B cell (primary cell): ENCODE measurements around the gene IGLL5. TPM values are rescaled to one million over a fixed set of nuclear protein-coding genes. Genes with fewer than 3 reads are reported as not detected.

ENCODE experiments used
- ATAC-seq: fragments of 200-7000 bp; cut with Tn5 transposase; one replicate; pipeline ENCODE4 v1.10.0; 2021; ENCODE audit warnings: low read depth, mild to moderate bottlenecking, moderate number of reproducible peaks, moderate library complexity
- CTCF ChIA-PET: fragments of 350-600 bp; sonication (Branson Sonifier 250); formaldehyde crosslinking; loops from one replicate; lab custom pipeline; 2021; ENCODE audit warnings: antibody characterized with exemption, inconsistent platforms; lab: Charles Lee
- POLR2A ChIA-PET: fragments of 350-600 bp; sonication (Branson Sonifier 250); formaldehyde crosslinking; loops from one replicate; lab custom pipeline; 2021; ENCODE audit warnings: antibody characterized with exemption; lab: Charles Lee
- DNase-seq: peaks from one replicate; pipeline ENCODE4 v3.0.0; 2013
- H2AFZ ChIP-seq: 2 replicates; pipeline ENCODE4 v1.6.1; 2012; ENCODE audit warnings: mild to moderate bottlenecking, low read depth, low read length; ENCODE audit not compliant: insufficient read depth, poor library complexity, severe bottlenecking
- H3K27ac ChIP-seq, 2 donors: 1 replicate in 1 of 2; 2 replicates in 1 of 2; pipeline ENCODE4 v1.5.1; 2012 to 2013; ENCODE audit warnings: low read length in 2 of 2, mild to moderate bottlenecking in 2 of 2, moderate library complexity in 1 of 2
- H3K27me3 ChIP-seq, 4 experiments: fragments of 200-600 bp in 1 of 4; sonication (generic) in 1 of 4; replicated peaks in 1 of 4; 1 replicate in 2 of 4; 2 replicates in 2 of 4; pipeline versions ENCODE4 v1.6.1 to v1.7.0; 2013 to 2016; ENCODE audit warnings: low read length in 3 of 4, mild to moderate bottlenecking in 2 of 4, mixed read lengths in 1 of 4, moderate library complexity in 1 of 4; ENCODE audit not compliant: insufficient read depth in 4 of 4, control insufficient read depth in 3 of 4; ENCODE audit errors: control extremely low read depth in 1 of 4
- H3K36me3 ChIP-seq, 2 experiments: replicated peaks in 1 of 2; 1 replicate in 1 of 2; 2 replicates in 1 of 2; pipeline versions ENCODE4 v1.6.1 to v1.7.1; 2013; ENCODE audit warnings: low read length in 1 of 2; ENCODE audit not compliant: insufficient read depth in 2 of 2, control insufficient read depth in 1 of 2; ENCODE audit errors: control extremely low read depth in 1 of 2, extremely low read depth in 1 of 2
- H3K4me1 ChIP-seq, 2 donors: fragments of 200-600 bp in 1 of 2; sonication (generic) in 1 of 2; 1 replicate in 1 of 2; 2 replicates in 1 of 2; pipeline versions ENCODE4 v1.5.1 to v1.6.1; 2013 to 2017; ENCODE audit warnings: low read length in 2 of 2; ENCODE audit not compliant: control insufficient read depth in 2 of 2, insufficient read depth in 2 of 2
- H3K4me2 ChIP-seq: replicated peaks from 2 replicates; pipeline ENCODE3; 2012; ENCODE audit warnings: mild to moderate bottlenecking, low read depth, low read length; ENCODE audit not compliant: poor library complexity, severe bottlenecking
- H3K4me3 ChIP-seq, 5 experiments: fragments of 200-600 bp in 1 of 5; sonication (generic) in 1 of 5; 1 replicate in 3 of 5; 2 replicates in 2 of 5; pipeline versions ENCODE4 v1.5.1 to v1.7.0; 2011 to 2016; ENCODE audit warnings: low read length in 4 of 5, mild to moderate bottlenecking in 4 of 5, low read depth in 2 of 5, control low read depth in 1 of 5, moderate library complexity in 1 of 5; ENCODE audit not compliant: insufficient read depth in 1 of 5; ENCODE audit errors: control extremely low read depth in 1 of 5, extremely low read depth in 1 of 5
- H3K79me2 ChIP-seq: fragments of 200-600 bp; sonication (generic); one replicate; pipeline ENCODE4 v1.6.0; 2016; ENCODE audit warnings: low read length; ENCODE audit not compliant: control insufficient read depth, insufficient read depth
- H3K9ac ChIP-seq: fragments of 200-600 bp; sonication (generic); 2 replicates; pipeline ENCODE4 v1.6.1; 2017; ENCODE audit warnings: mild to moderate bottlenecking, low read length, moderate library complexity
- H3K9me3 ChIP-seq, 3 donors: one replicate each; pipeline versions ENCODE4 v1.6.1 to v1.7.1; 2013; ENCODE audit warnings: low read length in 2 of 3; ENCODE audit not compliant: control insufficient read depth in 2 of 3, insufficient read depth in 1 of 3; ENCODE audit errors: control extremely low read depth in 1 of 3
- H4K20me1 ChIP-seq: 2 replicates; pipeline ENCODE4 v1.6.0; 2012; ENCODE audit warnings: mild to moderate bottlenecking, low read length; ENCODE audit not compliant: insufficient read depth, control insufficient read depth, poor library complexity, severe bottlenecking
- H3K27ac Mint-ChIP-seq: one replicate; pipeline ENCODE4 v1.8.0; 2021; ENCODE audit warnings: mixed read lengths
- H3K27me3 Mint-ChIP-seq: one replicate; pipeline ENCODE4 v1.8.0; 2021; ENCODE audit warnings: mixed read lengths
- H3K4me1 Mint-ChIP-seq: one replicate; pipeline ENCODE4 v1.8.0; 2021; ENCODE audit warnings: mixed read lengths
- H3K4me3 Mint-ChIP-seq: one replicate; pipeline ENCODE4 v1.8.0; 2021; ENCODE audit warnings: mixed read lengths
- H3K9me3 Mint-ChIP-seq: one replicate; pipeline ENCODE4 v1.8.0; 2022; ENCODE audit warnings: mixed read lengths; ENCODE audit not compliant: insufficient read depth
- EZH2 ChIP-seq: IDR thresholded peaks from 2 replicates; pipeline ENCODE4 v1.6.1; 2012; ENCODE audit warnings: borderline replicate concordance, low read depth, mild to moderate bottlenecking, moderate library complexity, low read length; ENCODE audit not compliant: insufficient read depth, poor library complexity, severe bottlenecking
- WGBS: methylation state at CpG from one replicate; pipeline ENCODE4 v1.1.5; 2013; ENCODE audit warnings: missing lambda C conversion rate; ENCODE audit not compliant: insufficient coverage; 5-methylcytosine and 5-hydroxymethylcytosine counted together
- intact Hi-C: fragments of 100-400 bp; cut with micrococcal nuclease; formaldehyde crosslinking; loops from one replicate; pipeline ENCODE4 v1.10.0; 2022
- polyA plus RNA-seq: library from polyadenylated mRNA; depleted of rRNA; stranded (reverse); fragments of >200 nt; gene quantifications from 2 replicates; pipeline ENCODE4 v1.2.3, GENCODE V29; 2012
- total RNA-seq, 2 donors: library from RNA; stranded (reverse); fragments of 120-200 nt in 1 of 2; gene quantifications; 1 replicate in 1 of 2; 2 replicates in 1 of 2; pipeline versions ENCODE4 v1.2.3 to v1.2.4, GENCODE V29; 2013 to 2022
- TF ChIP-seq, protein P1 (sequence below): fragments of 200-600 bp; IDR thresholded peaks from one replicate; pipeline ENCODE4 v1.8.0; 2022; ENCODE audit warnings: antibody characterized with exemption, mild to moderate bottlenecking

IGLL5 gene
- total and polyA plus RNA-seq, 2 donors (not counting 1 experiment from before 2014, with no cell fraction given): 39.8 to 365 TPM

DNA sequence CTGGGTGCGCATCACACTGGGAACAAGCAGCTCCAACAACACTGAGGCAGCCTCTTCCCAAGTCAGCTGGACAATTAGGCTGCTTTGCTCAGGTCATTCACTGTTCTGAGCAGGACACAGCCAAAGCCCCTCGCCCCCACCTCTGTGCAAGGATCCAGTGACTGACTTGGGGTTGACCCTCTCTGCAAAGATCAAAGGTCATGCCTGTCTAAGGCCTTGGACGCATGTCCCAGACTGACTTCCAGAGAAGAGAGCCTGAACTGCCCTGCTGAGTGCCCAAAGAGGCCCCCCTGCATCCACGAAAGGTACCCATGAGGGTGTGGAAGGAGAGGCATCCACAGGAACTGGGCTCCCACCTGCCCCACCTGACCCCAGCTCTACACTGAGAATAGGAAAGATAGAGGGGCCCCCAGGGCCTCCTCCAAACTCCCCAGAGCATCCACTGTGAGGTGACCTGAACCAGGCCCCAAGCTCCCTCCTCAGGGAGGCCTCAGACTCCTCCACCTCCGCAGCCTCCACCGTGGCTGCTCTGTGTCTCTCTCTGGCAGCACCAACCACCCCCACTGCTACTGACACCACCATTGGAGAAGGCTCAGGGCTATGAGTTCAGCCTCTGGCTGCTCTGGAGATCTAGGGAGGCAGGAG, 53.5 kb downstream of the IGLL5 start:
- CTCF ChIA-PET: interaction anchor here (1.0 to 7.8 kb wide), 20 partner anchors 9 to 1296 kb away, joined by 3 to 102 read pairs (median 8); no protein-coding TSS in a partner anchor
- Histone ChIP-seq H3K9me3 (peaks cover 0 to 11% (median 0%) of the 10 kb centered on the region in 3 donors), H3K4me3 (no peak overlapping the region), H3K27ac (peak overlapping the region; percentile 79 to 82), H2AFZ (no peak overlapping the region), H3K36me3 (no peaks in the 10 kb centered on the region), H4K20me1 (no peaks in the 10 kb centered on the region), H3K27me3 (no peaks in the 10 kb centered on the region), H3K9ac (no peak overlapping the region), H3K4me1 (peaks cover 95 to 99% of the 10 kb centered on the region in 2 donors), H3K79me2 (peaks cover 67% of the 10 kb centered on the region), H3K4me2 (peak overlapping the region; percentile 56)
- WGBS: 92% methylated on average over 5 of the region's 6 CpGs
- H3K4me3 Mint-ChIP-seq: peak overlapping the region; percentile 33
- no peaks in the 10 kb centered on the region for H3K9me3 Mint-ChIP-seq
- H3K27me3 Mint-ChIP-seq: no peaks in the 10 kb centered on the region
- TF ChIP-seq EZH2: no peak
- TF ChIP-seq, protein P1, sequence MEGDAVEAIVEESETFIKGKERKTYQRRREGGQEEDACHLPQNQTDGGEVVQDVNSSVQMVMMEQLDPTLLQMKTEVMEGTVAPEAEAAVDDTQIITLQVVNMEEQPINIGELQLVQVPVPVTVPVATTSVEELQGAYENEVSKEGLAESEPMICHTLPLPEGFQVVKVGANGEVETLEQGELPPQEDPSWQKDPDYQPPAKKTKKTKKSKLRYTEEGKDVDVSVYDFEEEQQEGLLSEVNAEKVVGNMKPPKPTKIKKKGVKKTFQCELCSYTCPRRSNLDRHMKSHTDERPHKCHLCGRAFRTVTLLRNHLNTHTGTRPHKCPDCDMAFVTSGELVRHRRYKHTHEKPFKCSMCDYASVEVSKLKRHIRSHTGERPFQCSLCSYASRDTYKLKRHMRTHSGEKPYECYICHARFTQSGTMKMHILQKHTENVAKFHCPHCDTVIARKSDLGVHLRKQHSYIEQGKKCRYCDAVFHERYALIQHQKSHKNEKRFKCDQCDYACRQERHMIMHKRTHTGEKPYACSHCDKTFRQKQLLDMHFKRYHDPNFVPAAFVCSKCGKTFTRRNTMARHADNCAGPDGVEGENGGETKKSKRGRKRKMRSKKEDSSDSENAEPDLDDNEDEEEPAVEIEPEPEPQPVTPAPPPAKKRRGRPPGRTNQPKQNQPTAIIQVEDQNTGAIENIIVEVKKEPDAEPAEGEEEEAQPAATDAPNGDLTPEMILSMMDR: no peak
- no peak for DNase-seq
- H3K27ac Mint-ChIP-seq: peak overlapping the region; percentile 83
- peaks cover 89% of the 10 kb centered on the region for H3K4me1 Mint-ChIP-seq
- POLR2A ChIA-PET: interaction anchor here (1.4 to 2.8 kb wide), 5 partner anchors 9 to 188 kb away, joined by 4 to 14 read pairs (median 5); no protein-coding TSS in a partner anchor
- intact Hi-C loops: no loop called here
- ATAC-seq: no peak
